Gastrocnemius medialis (tissue), 4 donors: ENCODE results near the gene NDUFB5.

Experiments used
- POLR2A ChIP-seq, 2 donors: fragments of 450-650 bp; IDR thresholded peaks; one replicate each; pipeline ENCODE4 v1.6.1; 2017; ENCODE audit warnings: antibody characterized with exemption in 2 of 2, mild to moderate bottlenecking in 2 of 2, moderate library complexity in 2 of 2
- TF ChIP-seq, protein P1 (sequence below), 5 experiments: fragments of 450-650 bp in 3 of 5; fragments of 200-600 bp in 2 of 5; sonication (generic) in 2 of 5; IDR thresholded peaks in 4 of 5; conservative IDR thresholded peaks in 1 of 5; 1 replicate in 4 of 5; 2 replicates in 1 of 5; pipeline ENCODE4 v1.5.1; 2016 to 2019; ENCODE audit warnings: antibody characterized with exemption in 5 of 5, mild to moderate bottlenecking in 3 of 5, moderate library complexity in 3 of 5

- TF ChIP-seq, protein P1, sequence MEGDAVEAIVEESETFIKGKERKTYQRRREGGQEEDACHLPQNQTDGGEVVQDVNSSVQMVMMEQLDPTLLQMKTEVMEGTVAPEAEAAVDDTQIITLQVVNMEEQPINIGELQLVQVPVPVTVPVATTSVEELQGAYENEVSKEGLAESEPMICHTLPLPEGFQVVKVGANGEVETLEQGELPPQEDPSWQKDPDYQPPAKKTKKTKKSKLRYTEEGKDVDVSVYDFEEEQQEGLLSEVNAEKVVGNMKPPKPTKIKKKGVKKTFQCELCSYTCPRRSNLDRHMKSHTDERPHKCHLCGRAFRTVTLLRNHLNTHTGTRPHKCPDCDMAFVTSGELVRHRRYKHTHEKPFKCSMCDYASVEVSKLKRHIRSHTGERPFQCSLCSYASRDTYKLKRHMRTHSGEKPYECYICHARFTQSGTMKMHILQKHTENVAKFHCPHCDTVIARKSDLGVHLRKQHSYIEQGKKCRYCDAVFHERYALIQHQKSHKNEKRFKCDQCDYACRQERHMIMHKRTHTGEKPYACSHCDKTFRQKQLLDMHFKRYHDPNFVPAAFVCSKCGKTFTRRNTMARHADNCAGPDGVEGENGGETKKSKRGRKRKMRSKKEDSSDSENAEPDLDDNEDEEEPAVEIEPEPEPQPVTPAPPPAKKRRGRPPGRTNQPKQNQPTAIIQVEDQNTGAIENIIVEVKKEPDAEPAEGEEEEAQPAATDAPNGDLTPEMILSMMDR (IDR thresholded peaks at IDR 0.05 in 4 of 5, conservative IDR thresholded peaks at IDR 0.05 in 1 of 5): peak; percentile 41 to 72 (median 62)
- no peak for TF ChIP-seq POLR2A (IDR thresholded peaks at IDR 0.05)
Measured at GRCh38 chr3:179563271-179563783, 41.3 kb upstream of the NDUFB5 start.
